Urinary bladder (tissue), 4 donors: ENCODE measurements around the gene PRDM11. TPM values are rescaled to one million over a fixed set of nuclear protein-coding genes. Genes with fewer than 3 reads are reported as not detected.

Experiments used
- DNase-seq: peaks from one replicate; pipeline ENCODE4 v3.0.0-alpha.2; 2015; ENCODE audit errors: extremely low spot score
- H3K27ac ChIP-seq: one replicate; pipeline ENCODE4 v1.5.1; 2013; ENCODE audit warnings: low read depth, mild to moderate bottlenecking, moderate library complexity
- H3K36me3 ChIP-seq: one replicate; pipeline ENCODE4 v1.6.1; 2013; ENCODE audit warnings: mild to moderate bottlenecking, moderate library complexity; ENCODE audit not compliant: insufficient read depth
- H3K4me1 ChIP-seq: one replicate; pipeline ENCODE4 v1.6.1; 2013; ENCODE audit warnings: mild to moderate bottlenecking, moderate library complexity; ENCODE audit not compliant: insufficient read depth
- H3K4me3 ChIP-seq: one replicate; pipeline ENCODE4 v1.5.1; 2013; ENCODE audit warnings: low read depth, low read length
- WGBS: extraction: QIAGEN DNeasy Blood & Tissue Kit; methylation state at CpG from one replicate; pipeline ENCODE4 v1.1.7; 2013; 5-methylcytosine and 5-hydroxymethylcytosine counted together
- polyA plus RNA-seq: library from polyadenylated mRNA; stranded (reverse); fragments of 200-250 nt; gene quantifications from one replicate; pipeline ENCODE4 v1.2.3, GENCODE V29; 2013
- total RNA-seq: library from RNA; depleted of rRNA; stranded (reverse); fragments of >200 nt; gene quantifications from one replicate; pipeline ENCODE4 v1.2.3, GENCODE V29; 2014
- donor health status: healthy with polysubstance abuse.
- donor health status: healthy.

The PRDM11 gene
- total and polyA plus RNA-seq, 2 donors: 13.7 to 17.2 TPM

DNA sequence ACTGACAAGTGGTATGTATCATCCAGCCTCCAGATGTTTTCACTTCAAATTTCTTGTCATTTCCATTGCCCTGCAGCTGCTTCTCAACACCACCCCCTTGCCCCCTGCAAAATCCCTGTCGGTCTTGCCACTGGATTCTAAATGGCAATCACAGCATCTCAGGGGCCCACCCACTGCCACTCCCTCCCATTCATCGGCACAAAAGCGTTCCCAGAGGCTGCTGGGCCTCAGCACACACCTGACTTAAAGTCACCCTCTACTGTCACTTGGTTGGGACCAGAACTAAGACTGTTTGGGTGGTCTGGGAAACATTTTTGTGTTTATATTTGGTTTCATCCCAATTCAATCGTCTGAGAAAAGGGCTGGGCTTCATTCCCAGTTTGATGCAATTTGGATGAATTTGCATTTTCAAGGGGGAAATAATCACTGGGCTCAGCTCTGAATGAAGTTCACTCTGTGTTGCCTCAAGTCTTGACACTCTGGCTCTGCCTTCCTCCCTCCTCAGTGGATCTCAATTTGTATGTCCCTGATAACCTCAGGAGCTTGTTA lies 112.6 kb downstream of the PRDM11 start:
- no peaks in the 10 kb centered on the region for H3K36me3 ChIP-seq
- H3K4me1 ChIP-seq: no peaks in the 10 kb centered on the region
- WGBS: 22% methylated on average over 4 of the region's 4 CpGs
- DNase-seq: no peak
- no peak overlapping the region for H3K27ac ChIP-seq
- no peak overlapping the region for H3K4me3 ChIP-seq

GRCh38 chr11:45259592-45259991 lies 113.2 kb downstream of the PRDM11 start:
- WGBS: 85% methylated on average over 3 of the region's 3 CpGs
- H3K27ac ChIP-seq: no peak overlapping the region
- H3K4me1 ChIP-seq: no peaks in the 10 kb centered on the region
- DNase-seq: no peak
- H3K36me3 ChIP-seq: no peaks in the 10 kb centered on the region
- no peak overlapping the region for H3K4me3 ChIP-seq

- Histone ChIP-seq H3K4me3 (no peak overlapping the region), H3K27ac (no peak overlapping the region), H3K4me1 (no peaks in the 10 kb centered on the region), H3K36me3 (no peaks in the 10 kb centered on the region)
- DNase-seq: no peak
Measured at GRCh38 chr11:45260071-45260470, 113.6 kb downstream of the PRDM11 start.

GRCh38 chr11:45262900-45263299 lies 116.5 kb downstream of the PRDM11 start:
- Histone ChIP-seq H3K4me1 (no peaks in the 10 kb centered on the region), H3K36me3 (no peaks in the 10 kb centered on the region), H3K4me3 (no peak overlapping the region), H3K27ac (no peak overlapping the region)
- WGBS: 70% methylated on average over 4 of the region's 4 CpGs
- DNase-seq: no peak

- 89% methylated on average over 3 of the region's 3 CpGs for WGBS
- Histone ChIP-seq H3K4me3 (no peak overlapping the region), H3K4me1 (no peaks in the 10 kb centered on the region), H3K36me3 (no peaks in the 10 kb centered on the region), H3K27ac (no peak overlapping the region)
- no peak for DNase-seq
Measured at GRCh38 chr11:45263773-45264172, 117.3 kb downstream of the PRDM11 start.

DNA sequence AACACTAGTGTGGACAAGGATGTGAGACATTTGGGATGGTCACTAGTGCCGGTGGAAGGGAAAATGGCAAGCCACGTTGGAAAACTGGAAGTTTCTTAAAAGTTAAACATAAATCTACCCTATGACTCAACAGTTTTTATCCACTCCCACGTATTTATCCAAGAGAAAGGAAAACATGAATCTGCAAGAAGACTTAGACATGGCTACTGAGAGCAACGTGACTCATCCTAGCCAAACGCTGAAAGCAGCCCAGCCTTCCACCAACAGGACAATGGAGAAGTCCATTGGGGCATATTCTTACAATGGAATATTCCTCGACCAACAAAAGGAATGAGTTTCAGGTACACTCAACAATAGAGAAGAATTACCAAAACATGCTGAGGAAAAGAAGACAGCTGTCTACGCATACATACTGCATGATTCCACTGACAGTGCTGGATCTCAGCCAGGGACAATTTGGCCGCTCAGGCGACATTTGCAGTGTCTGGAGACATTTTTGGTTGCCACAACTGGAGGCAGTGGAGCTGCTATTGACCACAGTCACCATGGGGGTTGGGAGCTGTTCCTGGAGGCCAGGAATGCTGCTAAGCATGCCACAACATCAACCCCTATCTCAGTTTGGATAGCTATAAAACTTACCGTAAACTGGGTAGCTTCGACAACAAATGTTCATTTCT lies 118.5 kb downstream of the PRDM11 start:
- no peak for DNase-seq
- no peaks in the 10 kb centered on the region for H3K36me3 ChIP-seq
- WGBS: 63% methylated on average over 11 of the region's 11 CpGs
- H3K4me3 ChIP-seq: no peak overlapping the region
- no peak overlapping the region for H3K27ac ChIP-seq
- no peaks in the 10 kb centered on the region for H3K4me1 ChIP-seq

- Histone ChIP-seq H3K4me1 (no peaks in the 10 kb centered on the region), H3K4me3 (no peak overlapping the region), H3K36me3 (no peaks in the 10 kb centered on the region), H3K27ac (no peak overlapping the region)
- DNase-seq: no peak
- 89% methylated on average over 2 of the region's 2 CpGs for WGBS
Measured at GRCh38 chr11:45265969-45266675, 119.7 kb downstream of the PRDM11 start.

DNA sequence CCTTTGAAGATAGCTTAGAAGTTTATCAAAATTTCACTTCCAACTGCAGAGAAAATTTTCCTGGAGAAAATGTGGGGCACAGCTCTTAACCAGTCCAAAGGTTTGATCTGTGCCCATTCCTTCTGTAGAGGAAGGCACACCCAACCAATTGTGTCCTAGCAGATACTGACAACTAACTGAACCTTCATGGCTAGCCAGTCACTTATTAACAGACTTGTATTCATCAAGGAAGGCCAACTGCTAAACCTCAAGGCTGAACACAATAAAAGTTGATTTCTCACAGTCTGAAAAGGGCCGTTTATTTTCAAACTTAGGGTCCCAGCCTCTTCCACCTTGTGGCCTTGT lies 120.2 kb downstream of the PRDM11 start:
- no peaks in the 10 kb centered on the region for H3K36me3 ChIP-seq
- DNase-seq: no peak
- no peak overlapping the region for H3K4me3 ChIP-seq
- WGBS: 89% methylated on average over 1 of the region's 1 CpG
- no peak overlapping the region for H3K27ac ChIP-seq
- H3K4me1 ChIP-seq: no peaks in the 10 kb centered on the region

DNA sequence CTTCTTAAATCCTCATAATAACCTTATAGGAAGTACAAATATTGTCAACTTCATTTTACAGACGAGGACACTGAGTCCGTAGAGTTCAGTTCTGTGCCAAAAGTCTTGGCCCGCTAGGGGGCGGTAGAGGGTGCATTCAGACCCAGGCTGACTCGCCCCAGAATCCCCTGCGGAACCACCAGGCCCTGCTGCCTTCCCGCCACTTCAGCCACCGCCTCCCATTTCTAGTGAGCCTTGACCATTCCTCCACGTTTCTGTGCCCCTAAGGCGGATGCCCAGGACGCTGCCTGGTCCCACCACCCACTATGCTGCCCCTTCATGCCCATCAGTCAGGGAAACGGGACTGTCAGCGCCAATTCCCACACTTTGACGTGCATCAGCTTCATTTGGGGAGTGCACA lies 120.6 kb downstream of the PRDM11 start:
- Histone ChIP-seq H3K4me3 (no peak overlapping the region), H3K36me3 (no peaks in the 10 kb centered on the region), H3K27ac (no peak overlapping the region), H3K4me1 (no peaks in the 10 kb centered on the region)
- 63% methylated on average over 14 of the region's 14 CpGs for WGBS
- no peak for DNase-seq

DNA sequence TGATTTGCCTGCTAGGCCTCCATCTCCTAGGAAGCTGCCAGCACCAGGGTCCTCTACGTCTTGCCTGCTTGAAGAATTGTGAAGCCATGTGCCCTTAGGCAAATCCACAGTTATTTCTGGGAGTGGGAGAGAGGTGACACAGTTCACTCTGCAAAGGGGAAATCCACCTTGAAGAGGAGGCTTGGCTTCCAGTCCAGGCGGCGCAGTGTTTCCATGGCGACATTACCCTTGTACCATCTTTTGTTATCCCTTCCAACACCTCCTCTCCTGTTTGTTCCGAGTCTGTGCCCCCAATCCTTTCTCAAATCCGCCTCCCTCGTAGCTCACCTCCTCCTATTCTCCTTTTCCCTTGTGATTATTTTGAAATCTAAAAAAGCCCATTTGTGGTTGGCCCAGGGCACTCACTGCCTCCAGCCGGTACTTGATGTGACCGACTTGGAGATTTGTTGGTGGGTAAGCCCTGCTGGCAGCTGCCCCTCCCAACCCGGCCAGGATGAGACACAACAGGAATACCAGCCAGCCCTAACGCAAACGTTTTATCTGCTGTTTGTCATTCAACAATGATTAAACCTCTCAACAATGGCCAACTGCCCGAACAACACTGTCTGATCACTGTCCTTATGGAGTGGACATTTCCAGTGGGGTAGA lies 121.3 kb downstream of the PRDM11 start:
- no peaks in the 10 kb centered on the region for H3K36me3 ChIP-seq
- WGBS: 63% methylated on average over 13 of the region's 13 CpGs
- no peak overlapping the region for H3K27ac ChIP-seq
- DNase-seq: no peak
- no peaks in the 10 kb centered on the region for H3K4me1 ChIP-seq
- H3K4me3 ChIP-seq: no peak overlapping the region

DNA sequence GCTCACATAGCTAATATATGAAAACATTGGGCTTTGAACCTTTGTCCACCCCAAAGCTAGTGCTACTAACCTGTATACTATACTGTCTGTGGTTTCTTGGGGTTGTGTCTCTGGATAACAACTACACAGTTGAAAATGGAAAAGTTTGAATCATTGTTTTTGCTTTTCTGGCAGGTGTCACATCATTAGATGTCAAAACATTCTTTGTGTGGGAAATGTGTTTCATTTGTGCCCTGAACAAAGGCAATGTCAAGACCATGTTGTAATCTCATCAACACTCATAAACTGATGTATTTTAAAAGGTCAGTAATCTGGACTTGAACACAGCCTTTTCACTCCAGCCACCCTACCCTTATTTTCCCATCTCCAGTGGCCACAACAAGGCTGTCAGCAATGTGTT lies 123.2 kb downstream of the PRDM11 start:
- DNase-seq: no peak
- Histone ChIP-seq H3K27ac (no peak overlapping the region), H3K36me3 (no peaks in the 10 kb centered on the region), H3K4me3 (no peak overlapping the region), H3K4me1 (no peaks in the 10 kb centered on the region)

DNA sequence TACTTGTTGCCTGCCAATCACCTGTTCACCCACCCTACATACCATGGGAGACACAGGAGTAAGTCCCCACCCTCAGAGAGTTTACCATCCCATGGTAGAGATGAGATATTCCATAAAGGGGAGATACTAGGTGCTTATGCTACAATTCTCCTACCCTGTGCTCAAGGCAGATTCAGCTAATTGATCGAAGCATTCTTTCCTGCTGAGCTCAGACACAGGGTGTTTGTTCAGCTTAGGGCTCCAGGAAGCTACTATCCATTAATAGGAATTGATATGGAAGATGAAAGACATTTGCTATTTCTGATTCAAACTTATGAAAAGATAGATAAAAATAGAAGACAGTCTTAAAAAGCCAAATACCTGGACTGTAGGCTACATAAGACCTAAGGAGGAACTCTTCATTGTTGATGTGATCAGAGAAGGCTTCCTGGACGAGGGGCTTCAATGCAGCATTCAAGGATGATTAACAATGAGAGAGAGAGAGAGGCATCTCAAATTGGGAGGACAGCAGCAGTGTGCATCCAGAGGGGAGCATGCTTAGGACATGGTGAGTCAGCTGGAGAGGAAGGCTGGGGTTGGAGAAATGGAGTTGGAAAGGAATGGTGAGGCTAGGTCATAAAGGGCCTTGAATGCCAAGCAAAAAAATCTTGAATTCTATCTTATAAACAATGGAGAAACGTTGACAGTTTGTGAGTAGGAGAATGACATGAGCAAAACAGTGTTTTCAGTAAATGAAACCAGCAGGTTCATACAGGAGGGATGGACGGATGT lies 124.7 kb downstream of the PRDM11 start:
- Histone ChIP-seq H3K4me1 (no peaks in the 10 kb centered on the region), H3K36me3 (no peaks in the 10 kb centered on the region), H3K27ac (no peak overlapping the region), H3K4me3 (no peak overlapping the region)
- WGBS: 64% methylated on average over 4 of the region's 4 CpGs
- DNase-seq: no peak

- no peak for DNase-seq
- H3K27ac ChIP-seq: no peak overlapping the region
- H3K36me3 ChIP-seq: no peaks in the 10 kb centered on the region
- no peaks in the 10 kb centered on the region for H3K4me1 ChIP-seq
- no peak overlapping the region for H3K4me3 ChIP-seq
- 69% methylated on average over 2 of the region's 2 CpGs for WGBS
Measured at GRCh38 chr11:45272701-45273100, 126.3 kb downstream of the PRDM11 start.
